GM12864 (cell line): ENCODE data around the gene TCIRG1.
A peak's percentile ranks its signal among the peaks of the same experiment; 100 is the strongest.

Experiments
- DNase-seq: peaks from one replicate; pipeline ENCODE4 v3.0.0-alpha.2; 2011; ENCODE audit warnings: low read depth
- H3K4me3 ChIP-seq: 2 replicates; pipeline ENCODE4 v1.5.1; 2011; ENCODE audit warnings: mild to moderate bottlenecking, low read depth, low read length, control low read depth
- CTCF ChIP-seq: IDR thresholded peaks from 2 replicates; pipeline ENCODE4 v1.5.1; 2011; ENCODE audit warnings: low read depth, mild to moderate bottlenecking, moderate library complexity, low read length, control low read depth, inconsistent platforms; ENCODE audit errors: missing control alignments

Gene TCIRG1

GRCh38 chr11:68016904-68017817 is 21.7 kb upstream of the TCIRG1 start:
- no peak for TF ChIP-seq CTCF
- DNase-seq = no peak
- no peak overlapping the region for H3K4me3 ChIP-seq

DNA sequence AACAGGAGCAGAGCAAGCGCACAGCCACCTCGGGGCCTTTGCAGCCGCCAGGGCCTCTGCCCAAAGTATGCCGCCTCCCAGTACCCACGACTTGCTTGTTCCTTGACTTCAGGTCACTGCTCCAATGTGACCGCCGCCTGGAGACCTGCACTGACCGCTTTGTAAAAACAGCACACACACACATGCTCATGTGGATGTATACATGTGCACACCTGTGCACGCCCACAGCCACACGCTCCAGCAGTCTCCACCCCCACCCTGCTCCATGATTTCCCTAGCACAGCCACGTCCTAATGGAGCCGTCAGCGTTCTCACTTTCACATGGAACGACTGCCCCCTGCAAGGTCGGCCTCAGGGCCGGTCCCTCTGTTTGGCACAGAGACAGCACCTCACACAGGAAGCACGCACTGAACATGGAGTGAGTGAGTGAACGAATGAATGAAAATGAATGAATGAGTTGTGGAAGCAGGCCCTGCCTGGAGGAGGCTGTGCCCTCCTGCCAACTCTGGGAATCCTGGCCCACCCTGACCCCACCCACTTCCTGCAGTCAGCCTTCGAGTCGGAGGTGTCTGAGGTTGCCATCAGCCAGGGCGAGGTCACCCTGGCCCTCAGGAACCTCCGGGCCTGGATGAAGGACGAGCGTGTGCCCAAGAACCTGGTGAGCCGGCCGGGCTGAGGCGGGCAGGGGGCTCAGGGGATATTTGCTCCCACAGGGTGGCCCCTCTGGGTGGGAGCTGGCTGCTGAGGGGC is 20.7 kb upstream of the TCIRG1 start:
- no peak for DNase-seq
- no peak overlapping the region for H3K4me3 ChIP-seq
- no peak for TF ChIP-seq CTCF

- no peak for DNase-seq
- no peak overlapping the region for H3K4me3 ChIP-seq
- no peak for TF ChIP-seq CTCF
These were observed 20.1 kb upstream of the TCIRG1 start for GRCh38 chr11:68018730-68019190.

DNA sequence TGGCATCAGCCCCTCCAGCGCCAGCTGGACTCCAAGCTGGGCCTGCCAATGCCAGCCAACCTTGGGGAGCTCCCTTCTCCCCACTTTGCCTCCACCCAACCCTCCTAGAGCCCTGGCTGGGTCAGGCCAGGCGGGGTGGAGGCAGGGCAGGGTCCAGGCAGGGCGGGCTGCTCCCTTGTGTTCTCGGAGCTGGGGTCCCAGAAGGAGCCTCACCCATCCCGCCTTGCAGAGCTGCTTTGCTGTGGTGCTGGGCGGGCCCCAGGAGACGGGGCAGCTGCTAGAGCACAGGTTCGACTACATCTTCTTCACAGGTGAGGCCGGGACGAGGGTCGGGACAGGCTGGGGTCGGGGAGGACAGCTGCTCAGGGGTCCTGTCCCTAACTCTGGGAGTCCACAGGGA is 19.3 kb upstream of the TCIRG1 start:
- H3K4me3 ChIP-seq = no peak overlapping the region
- DNase-seq = no peak
- TF ChIP-seq CTCF = no peak

DNA sequence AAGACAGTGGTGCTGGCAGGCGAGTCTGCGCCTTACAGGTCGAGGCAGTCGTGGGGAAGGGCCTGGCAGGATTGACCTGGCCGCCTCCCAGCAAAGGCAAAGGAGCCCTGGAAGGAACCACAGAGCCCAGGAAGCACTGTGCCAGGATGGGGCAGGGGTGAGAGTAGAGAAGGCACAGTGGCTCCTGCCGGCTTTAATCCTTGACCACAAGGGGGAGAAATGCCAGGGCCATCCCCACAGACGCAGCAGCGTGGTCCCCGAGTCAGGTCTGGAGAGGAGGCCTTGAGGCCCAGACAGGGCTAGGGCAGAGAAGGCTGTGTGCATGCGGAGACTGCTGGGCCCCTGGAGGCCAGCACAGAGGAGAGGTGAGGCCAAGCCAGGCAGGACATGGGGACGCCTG is 18.2 kb upstream of the TCIRG1 start:
- H3K4me3 ChIP-seq = no peak overlapping the region
- peak; percentile 17 for TF ChIP-seq CTCF
- DNase-seq = no peak

- DNase-seq = no peak
- peak; percentile 36 for TF ChIP-seq CTCF
- no peak overlapping the region for H3K4me3 ChIP-seq
These were observed 17.5 kb upstream of the TCIRG1 start for GRCh38 chr11:68021167-68021787.
